ENCODE data around the gene VPS16. TPM values are rescaled to one million over a fixed set of nuclear protein-coding genes. Genes with fewer than 3 reads are reported as not detected.
"Not testable (repeated sequence)": the region's sequence is repeated elsewhere in the genome, so short reads cannot be mapped to it uniquely, and the experiment has no call there.

Gene VPS16
- total and polyA plus RNA-seq, 2 of the 13 experiments (the other 11 are each of a cell fraction or from before 2014, with no cell fraction given): 34.2 to 35.4 TPM

DNA sequence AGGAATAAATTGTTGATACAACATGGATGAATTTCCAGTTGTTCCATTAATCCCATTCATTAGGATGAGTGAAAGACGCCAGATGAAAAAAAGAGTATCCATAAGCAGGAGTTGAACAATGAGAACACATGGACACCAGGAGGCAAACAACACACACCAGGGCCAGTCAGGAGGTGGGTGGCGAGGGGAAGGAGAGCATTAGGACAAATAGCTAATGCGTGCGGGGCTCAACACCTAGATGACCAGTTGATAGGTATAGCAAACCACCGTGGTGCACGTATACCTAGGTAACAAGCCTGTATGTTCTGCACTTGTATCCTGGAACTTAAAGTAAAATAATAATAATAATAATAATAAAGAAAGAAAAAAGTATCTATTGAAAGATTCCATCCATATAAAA is 11.2 kb upstream of the VPS16 start:
- no peak overlapping the region for H3K27ac ChIP-seq (ENCODE audit: extremely low read length, insufficient read depth, low read length)
- no peaks in the 10 kb centered on the region for H3K79me2 ChIP-seq (ENCODE audit: insufficient read depth, low read length)
- H3K4me3 ChIP-seq (replicated peaks in 1 of 3; ENCODE audit: insufficient read depth in 1 of 3, low read depth in 2 of 3, low read length in 3 of 3): no peak overlapping the region
- DNase-seq (ENCODE audit: low spot score) (no peak), ATAC-seq (no peak; the same call in 2 of the 3 replicates), FAIRE-seq (no peak)
- H4K20me1 ChIP-seq (ENCODE audit: insufficient read depth, low read length): no peaks in the 10 kb centered on the region
- H3K4me1 ChIP-seq (ENCODE audit: insufficient read depth, low read length): no peaks in the 10 kb centered on the region
- no peaks in the 10 kb centered on the region for H3K9me3 ChIP-seq (ENCODE audit: low read length)
- H3K9ac ChIP-seq (ENCODE audit: insufficient read depth, low read depth, low read length): no peak overlapping the region
- intact Hi-C loops (cut with micrococcal nuclease; ENCODE audit: unreplicated experiment) (no loop called here), in situ Hi-C loops (cut with HindIII; ENCODE audit: extremely low pct_ligation_motif_present, low pct_unique_long_range_greater_than_20kb) (no loop called here)
- ChIA-PET POLR2A (no interaction called here), CTCF (ENCODE audit: low intra/inter-chr PET ratio, low total read pairs) (no interaction called here)
- no peak overlapping the region for H2AFZ ChIP-seq (ENCODE audit: low read length)
- WGBS (ENCODE audit: low lambda C conversion rate): 35% methylated on average over 6 of the region's 6 CpGs
- H3K27me3 ChIP-seq (ENCODE audit: control insufficient read depth in 1 of 2, insufficient read depth in 2 of 2, low read length in 2 of 2): peaks cover 2 to 10% of the 10 kb centered on the region in 2 experiments; a peak in 4 of 5 replicates
- TF ChIP-seq FOXK1 (CRISPR knock-in tag; IDR thresholded peaks at IDR 0.05; ENCODE audit: borderline replicate concordance, low read depth): no peak
- no peak for TF ChIP-seq ZNF224 (CRISPR knock-in tag; IDR thresholded peaks at IDR 0.05)
- TF ChIP-seq NRL (CRISPR knock-in tag; IDR thresholded peaks at IDR 0.05; ENCODE audit: borderline replicate concordance): no peak
- no peak for TF ChIP-seq THYN1 (CRISPR knock-in tag; IDR thresholded peaks at IDR 0.05; ENCODE audit: borderline replicate concordance, low read depth)
- TF ChIP-seq PCBP1 (IDR thresholded peaks at IDR 0.05; ENCODE audit: borderline replicate concordance, low read depth, low read length): no peak
- no peak for TF ChIP-seq MED8 (CRISPR knock-in tag; IDR thresholded peaks at IDR 0.05; ENCODE audit: insufficient replicate concordance)
- no peak for TF ChIP-seq HOXA9 (CRISPR knock-in tag; IDR thresholded peaks at IDR 0.05; ENCODE audit: borderline replicate concordance)
- TF ChIP-seq TOE1 (CRISPR knock-in tag; IDR thresholded peaks at IDR 0.05): no peak
- TF ChIP-seq ZNF75D (CRISPR knock-in tag; IDR thresholded peaks at IDR 0.05; ENCODE audit: borderline replicate concordance): no peak
- no peak for TF ChIP-seq TRIM24 (CRISPR knock-in tag; IDR thresholded peaks at IDR 0.05)
- no peak for TF ChIP-seq NR2C2 (CRISPR knock-in tag; IDR thresholded peaks at IDR 0.05; ENCODE audit: borderline replicate concordance)
- no peak for TF ChIP-seq ZFP90 (CRISPR knock-in tag; IDR thresholded peaks at IDR 0.05; ENCODE audit: borderline replicate concordance)
- no peak for TF ChIP-seq HDAC2 (CRISPR knock-in tag; IDR thresholded peaks at IDR 0.05)
- no peak for TF ChIP-seq HES4 (CRISPR knock-in tag; IDR thresholded peaks at IDR 0.05; ENCODE audit: borderline replicate concordance)
- no peak for TF ChIP-seq NR3C1 (CRISPR knock-in tag; IDR thresholded peaks at IDR 0.05)
- no peak for TF ChIP-seq ZNF3 (CRISPR knock-in tag; IDR thresholded peaks at IDR 0.05)
- TF ChIP-seq, protein P1, sequence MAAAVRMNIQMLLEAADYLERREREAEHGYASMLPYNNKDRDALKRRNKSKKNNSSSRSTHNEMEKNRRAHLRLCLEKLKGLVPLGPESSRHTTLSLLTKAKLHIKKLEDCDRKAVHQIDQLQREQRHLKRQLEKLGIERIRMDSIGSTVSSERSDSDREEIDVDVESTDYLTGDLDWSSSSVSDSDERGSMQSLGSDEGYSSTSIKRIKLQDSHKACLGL (CRISPR knock-in tag; IDR thresholded peaks at IDR 0.05): no peak
- TF ChIP-seq, protein P2, sequence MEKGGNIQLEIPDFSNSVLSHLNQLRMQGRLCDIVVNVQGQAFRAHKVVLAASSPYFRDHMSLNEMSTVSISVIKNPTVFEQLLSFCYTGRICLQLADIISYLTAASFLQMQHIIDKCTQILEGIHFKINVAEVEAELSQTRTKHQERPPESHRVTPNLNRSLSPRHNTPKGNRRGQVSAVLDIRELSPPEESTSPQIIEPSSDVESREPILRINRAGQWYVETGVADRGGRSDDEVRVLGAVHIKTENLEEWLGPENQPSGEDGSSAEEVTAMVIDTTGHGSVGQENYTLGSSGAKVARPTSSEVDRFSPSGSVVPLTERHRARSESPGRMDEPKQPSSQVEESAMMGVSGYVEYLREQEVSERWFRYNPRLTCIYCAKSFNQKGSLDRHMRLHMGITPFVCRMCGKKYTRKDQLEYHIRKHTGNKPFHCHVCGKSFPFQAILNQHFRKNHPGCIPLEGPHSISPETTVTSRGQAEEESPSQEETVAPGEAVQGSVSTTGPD (CRISPR knock-in tag; IDR thresholded peaks at IDR 0.05): no peak
- no peak overlapping the region for H3K4me2 ChIP-seq (ENCODE audit: low read depth, low read length)
- H3K36me3 ChIP-seq (replicated peaks in 1 of 2; ENCODE audit: control insufficient read depth in 1 of 2, insufficient read depth in 2 of 2, low read length in 2 of 2): no peaks in the 10 kb centered on the region
- BruUV-seq (replicated peaks): no TSS peak

DNA sequence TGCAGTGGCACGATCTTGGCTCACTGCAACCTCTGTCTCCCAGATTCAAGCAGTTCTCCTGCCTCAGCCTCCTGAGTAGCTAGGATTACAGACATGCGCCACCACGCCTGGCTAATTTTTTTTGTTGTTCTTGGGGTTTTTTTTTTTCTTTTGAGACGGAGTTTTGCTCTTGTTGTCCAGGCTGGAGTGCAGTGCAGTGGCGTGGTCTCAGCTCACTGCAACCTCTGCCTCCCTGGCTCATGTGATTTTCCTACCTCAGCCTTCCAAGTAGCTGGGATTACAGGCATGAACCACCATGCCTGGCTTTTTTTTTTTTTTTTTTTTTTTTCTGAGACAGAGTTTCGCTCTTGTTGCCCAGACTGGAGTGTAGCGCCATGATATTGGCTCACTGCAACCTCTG is 9.3 kb upstream of the VPS16 start:
- POLR2A ChIA-PET: interaction anchor here (1.6 kb wide), 1 partner anchor 9 kb away, joined by 4 read pairs; the partner anchor contains the start of genes PCED1A and VPS16
- H2AFZ ChIP-seq (ENCODE audit: low read length); H3K27me3 ChIP-seq (ENCODE audit: control insufficient read depth in 1 of 2, insufficient read depth in 2 of 2, low read length in 2 of 2); H3K36me3 ChIP-seq (replicated peaks in 1 of 2; ENCODE audit: control insufficient read depth in 1 of 2, insufficient read depth in 2 of 2, low read length in 2 of 2); FAIRE-seq; H4K20me1 ChIP-seq (ENCODE audit: insufficient read depth, low read length); in situ Hi-C loops (cut with HindIII; ENCODE audit: extremely low pct_ligation_motif_present, low pct_unique_long_range_greater_than_20kb); H3K4me3 ChIP-seq (replicated peaks in 1 of 3; ENCODE audit: insufficient read depth in 1 of 3, low read depth in 2 of 3, low read length in 3 of 3); H3K9me3 ChIP-seq (ENCODE audit: low read length); intact Hi-C loops (cut with micrococcal nuclease; ENCODE audit: unreplicated experiment); H3K79me2 ChIP-seq (ENCODE audit: insufficient read depth, low read length); ATAC-seq; H3K9ac ChIP-seq (ENCODE audit: insufficient read depth, low read depth, low read length); H3K4me2 ChIP-seq (ENCODE audit: low read depth, low read length); H3K27ac ChIP-seq (ENCODE audit: extremely low read length, insufficient read depth, low read length); BruUV-seq (replicated peaks); CTCF ChIA-PET (ENCODE audit: low intra/inter-chr PET ratio, low total read pairs); DNase-seq (ENCODE audit: low spot score): not testable (repeated sequence)
- 64% methylated on average over 7 of the region's 7 CpGs for WGBS (ENCODE audit: low lambda C conversion rate)
- H3K4me1 ChIP-seq (ENCODE audit: insufficient read depth, low read length): peaks cover 11% of the 10 kb centered on the region

All from HepG2 (cell line).